HCEC 1CT (cell line): ENCODE data around the gene PHLDA1.
"Not testable (repeated sequence)": the region's sequence is repeated elsewhere in the genome, so short reads cannot be mapped to it uniquely, and the experiment has no call there.

Experiments
- DNase-seq: peaks from one replicate; pipeline ENCODE4 v3.0.0-alpha.2; 2017

The PHLDA1 gene

DNA sequence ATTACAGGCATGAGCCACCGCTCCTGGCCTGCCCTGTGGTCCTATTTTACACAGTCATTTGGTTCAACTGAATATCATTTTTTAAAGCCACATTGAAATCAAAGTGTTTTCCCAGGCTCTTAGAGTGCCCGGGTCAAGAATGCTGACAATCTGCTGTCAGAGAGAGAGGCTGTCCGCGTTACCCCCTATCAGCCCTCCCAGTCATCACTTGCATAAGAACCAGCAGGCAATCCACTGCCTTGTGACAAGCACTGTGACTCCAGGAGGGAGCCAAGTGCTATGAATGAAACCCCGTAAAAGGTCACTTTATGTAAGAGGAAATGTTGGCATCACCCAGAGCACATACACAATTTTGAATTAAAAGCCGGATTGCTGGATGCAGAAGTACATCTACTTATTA lies 13.5 kb downstream of the PHLDA1 start:
- no peak for DNase-seq

DNA sequence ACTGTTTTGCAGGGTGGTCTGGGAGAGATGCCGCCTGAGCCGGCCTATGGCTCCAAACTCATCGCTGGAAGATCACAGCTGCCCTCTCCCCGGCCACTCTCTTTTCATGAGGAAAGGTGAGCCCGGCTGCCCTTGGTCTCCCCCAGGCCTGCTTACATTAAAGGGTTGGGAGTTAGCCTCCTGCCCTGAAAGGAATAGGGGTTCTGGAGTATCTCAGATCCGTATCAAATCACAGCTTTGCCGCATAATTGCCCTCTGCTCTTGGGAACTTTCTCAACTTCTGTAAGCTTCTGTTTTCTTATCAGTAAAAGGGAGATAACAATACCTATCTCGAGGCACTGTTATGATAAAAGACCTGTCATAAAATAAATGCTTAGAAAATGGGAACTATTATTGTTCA lies 17.6 kb downstream of the PHLDA1 start:
- no peak for DNase-seq

DNA sequence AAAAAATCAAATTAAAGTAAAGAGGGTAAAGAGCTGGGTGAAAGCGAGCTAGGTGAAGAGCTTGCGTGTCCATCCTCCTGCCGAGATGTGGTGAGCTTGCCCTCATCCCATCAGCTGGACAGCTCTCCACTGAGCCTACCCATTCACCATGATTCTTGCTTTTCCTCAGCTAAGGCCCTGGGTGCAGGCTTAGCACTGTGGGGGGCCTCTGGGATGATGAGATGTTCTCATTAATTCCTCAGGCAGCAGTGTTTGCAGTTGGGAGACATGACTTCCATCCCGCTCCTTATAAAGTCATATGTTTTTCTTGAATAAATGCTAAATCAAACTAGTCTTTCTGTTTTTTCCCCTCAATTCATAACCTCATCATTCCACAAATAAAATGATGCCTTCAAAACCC lies 18.0 kb downstream of the PHLDA1 start:
- no peak for DNase-seq

DNA sequence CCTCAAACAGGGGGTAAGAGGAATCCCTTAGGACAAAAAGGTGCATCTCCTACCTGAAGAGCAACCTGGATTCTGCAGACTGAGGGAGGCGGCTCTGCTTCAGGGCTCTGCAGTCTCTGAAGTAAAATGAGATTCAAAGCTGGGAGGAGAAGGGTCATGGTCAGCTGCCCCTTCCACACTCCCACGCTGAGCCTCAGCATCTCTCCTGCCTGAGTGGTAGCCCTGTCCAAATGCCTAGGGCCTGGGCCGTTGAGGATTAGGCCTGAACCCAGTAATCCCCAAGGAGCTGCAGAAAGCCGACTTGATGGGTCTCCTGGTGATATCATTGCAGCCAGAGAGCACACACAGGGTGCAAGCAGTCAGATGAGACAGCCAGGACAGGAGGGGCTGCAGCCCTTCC lies 18.9 kb downstream of the PHLDA1 start:
- DNase-seq = no peak

DNA sequence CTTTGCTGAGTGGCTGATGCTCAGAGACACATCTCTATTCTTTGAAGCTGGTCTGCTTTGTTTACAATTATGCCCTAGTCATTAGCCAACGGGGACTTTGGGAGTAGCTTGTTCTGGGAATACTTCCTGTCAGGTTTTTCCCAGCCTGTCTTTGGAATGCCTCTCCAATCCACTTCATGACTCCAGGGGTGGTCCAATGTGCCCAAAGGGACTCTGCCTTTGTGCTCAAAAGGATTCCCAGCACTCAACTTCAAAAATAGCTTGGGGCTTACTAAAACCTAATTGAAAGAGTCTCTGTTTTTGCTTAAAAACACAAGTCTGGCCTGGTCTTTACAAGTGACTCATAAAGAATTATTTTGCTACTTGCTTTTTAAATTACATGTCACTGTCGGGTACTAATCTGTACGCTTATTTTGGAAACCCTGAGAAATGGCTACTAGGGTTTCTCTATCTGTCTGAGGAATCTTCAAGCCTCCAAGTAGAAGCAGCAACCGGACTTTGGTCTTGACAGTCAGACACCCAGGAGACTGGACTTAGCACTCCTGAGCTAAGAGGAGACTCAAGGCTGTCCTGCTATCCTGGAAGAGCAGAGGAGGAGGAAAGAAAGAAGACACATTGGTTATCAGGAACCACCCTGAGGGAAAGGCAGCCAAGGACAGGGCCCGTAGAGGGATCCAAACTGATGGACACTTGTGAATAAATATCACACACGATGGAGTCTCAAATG lies 20.7 kb downstream of the PHLDA1 start:
- DNase-seq = no peak

DNA sequence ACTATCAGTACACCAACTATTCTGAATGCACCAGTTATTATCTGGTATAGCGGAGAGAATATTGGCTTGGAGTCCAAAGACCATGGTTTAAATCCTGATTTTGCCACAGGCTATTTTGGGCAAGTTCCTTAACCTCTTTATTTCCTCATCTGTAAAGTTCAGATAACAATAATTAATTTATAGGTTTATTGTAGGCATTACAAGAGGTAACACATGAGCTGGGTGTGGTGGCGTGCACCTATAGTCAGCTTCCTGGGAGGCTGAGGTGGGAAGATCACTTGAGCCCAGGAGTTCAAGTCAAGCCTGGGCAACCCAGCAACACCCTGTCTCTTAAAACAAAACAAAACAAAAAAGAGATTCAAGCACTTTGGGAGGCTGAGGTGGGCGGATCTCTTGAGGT lies 23.1 kb downstream of the PHLDA1 start:
- DNase-seq = no peak

DNA sequence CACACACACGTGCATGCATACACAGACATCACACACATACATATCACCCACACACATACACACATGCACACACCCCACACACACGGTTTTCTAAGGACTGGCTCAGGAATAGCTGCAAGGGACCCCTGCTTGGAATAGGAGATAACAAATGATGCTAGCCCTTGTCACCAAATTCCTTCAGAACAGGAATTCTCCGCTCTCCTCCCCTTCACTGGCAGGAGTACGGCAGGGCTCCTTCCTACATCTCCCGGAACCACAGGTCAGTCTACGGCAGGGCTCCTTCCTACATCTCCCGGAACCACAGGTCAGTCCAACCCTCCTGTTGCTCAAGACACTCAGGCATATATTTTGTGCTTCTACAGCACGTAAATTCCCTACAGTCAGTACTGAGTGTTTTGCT lies 23.9 kb downstream of the PHLDA1 start:
- no peak for DNase-seq

DNA sequence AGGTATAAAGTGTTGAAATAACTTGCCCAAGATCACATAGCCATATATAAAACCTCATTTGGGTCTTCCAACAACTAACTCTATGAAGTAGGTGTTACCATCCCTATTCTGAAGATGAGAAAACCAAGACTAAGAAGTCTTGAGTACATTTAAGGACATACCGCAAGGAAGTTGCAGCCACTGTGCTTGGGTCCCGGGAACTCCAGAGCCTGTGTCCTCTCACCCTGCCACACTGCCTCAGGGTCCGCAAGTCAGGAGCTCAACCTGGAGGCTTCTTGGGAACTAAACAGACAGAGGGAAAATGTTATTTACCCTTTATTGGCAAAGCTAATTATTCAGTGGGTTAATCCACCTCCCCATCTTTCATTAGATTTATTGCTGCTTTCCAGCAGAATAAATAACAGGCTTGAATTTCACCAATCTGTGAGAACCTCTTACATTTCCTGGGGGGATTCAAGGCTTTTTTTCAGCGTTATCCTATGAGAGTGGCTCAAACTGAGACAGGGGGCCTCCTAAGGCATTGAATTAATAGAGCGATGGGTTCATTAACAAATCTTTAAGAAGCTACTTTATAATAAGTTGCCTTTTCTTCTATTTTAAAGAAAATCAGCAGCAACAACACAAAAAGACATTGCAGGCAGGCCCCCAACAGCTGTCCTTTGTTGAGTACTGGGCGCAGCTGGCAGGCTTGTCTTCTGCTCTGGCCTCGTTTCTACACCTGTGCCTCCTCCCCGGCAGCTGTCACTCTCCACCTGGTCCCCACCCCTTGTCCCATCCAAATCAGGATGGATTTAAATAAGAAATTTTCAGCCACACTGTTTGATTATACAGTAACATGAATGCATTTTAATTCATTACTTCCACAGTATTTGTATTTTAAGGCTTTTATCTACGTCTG lies 25.3 kb downstream of the PHLDA1 start:
- no peak for DNase-seq

DNA sequence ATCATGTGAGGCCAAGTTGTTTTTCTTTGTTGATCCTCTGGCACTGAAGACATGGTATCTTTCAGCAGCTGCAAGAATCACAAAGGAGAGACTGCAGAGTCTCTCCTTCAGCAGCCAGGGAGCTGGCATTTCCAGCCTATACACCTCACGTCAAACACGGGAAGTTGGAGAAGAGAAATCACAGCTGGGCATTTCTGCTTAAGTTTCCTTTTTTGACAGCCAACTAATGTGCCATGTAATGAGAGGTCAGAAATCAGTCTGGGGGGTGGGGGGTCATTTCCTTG lies 28.3 kb downstream of the PHLDA1 start:
- DNase-seq = no peak

DNA sequence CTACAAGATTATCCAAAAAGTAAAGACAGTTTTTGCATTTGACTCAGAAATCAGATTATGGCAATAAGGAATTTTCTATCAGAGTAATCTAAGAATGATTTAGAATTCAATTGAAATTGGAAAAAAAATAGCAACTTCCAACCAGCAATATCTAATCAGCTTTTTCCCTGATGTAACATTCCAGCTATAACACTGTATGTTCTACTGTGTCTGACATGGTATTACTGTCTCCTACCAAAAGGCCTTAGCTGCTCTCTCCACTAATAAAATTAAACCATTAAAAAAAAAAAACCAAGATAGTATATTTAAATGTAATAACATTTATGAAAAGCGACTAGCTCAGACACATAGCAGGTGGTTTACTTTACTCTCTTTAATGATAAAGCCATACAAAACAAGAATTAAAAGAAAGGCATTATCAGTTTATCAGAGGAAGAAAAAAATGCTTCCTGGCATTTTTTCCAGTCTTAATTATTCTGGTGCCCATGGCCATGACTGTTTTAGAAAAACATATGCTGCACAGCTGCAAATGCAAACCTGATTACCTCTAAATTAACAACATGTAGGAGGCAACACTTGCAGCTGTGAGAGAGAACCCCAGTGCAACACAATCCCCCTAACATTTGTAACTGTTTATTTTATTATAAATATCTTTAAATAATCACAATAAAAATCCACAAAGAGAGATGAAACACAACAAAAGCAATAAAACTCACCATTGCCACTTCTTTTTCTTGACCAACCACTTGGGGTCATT lies 28.8 kb downstream of the PHLDA1 start:
- no peak for DNase-seq

DNA sequence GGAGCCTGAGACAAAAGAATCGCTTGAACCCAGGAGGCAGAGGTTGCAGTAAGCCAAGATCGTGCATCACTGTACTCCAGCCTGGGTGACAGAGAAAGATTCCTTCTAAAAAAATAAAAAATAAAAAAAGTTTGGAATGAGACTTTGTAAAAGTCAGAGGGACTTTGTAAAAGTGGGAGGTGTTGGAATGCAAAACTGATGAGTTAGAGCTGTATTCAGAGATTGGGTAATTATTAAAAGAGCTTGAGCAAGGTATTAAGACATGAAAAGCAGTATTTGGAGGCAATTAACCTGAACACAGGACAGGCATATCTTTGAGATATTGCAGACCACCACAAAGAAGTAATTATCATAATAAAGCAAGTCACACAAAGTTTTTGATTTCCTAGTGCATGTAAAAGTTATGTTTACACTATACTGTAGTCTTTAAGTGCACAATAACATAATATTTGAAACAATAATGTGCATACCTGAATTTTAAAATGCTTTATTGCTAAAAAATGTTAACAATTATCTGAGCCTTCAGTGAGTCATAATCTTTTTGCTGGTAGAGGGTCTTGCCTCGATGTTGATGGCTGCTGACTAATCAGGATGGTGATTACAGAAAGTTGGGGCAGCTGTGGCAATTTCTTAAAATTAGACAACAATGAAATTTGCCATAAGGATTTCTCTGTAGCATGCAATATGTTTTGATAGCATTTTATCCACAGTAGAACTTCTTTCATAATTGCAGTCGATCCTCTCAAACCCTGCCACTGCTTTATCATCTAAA lies 33.1 kb downstream of the PHLDA1 start:
- peak; percentile 35 for DNase-seq

DNA sequence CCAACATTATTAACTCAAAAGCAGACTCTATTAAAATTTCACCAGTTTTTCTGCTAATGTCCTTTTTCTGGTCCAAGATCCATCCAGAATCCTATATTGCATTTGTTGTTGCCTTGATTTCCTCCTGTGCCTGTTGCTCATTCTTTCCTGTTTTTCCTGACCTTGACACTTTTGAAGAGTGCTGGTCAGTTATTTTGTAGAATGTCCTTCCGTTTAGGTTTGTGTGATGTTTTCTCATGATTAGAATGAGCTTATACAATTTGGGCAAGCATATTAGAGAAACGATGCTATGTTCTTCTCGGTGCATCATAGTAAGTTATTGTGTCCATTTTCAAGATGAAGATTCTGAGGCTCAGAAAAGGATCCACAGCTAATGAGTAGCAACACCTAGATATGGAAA lies 33.9 kb downstream of the PHLDA1 start:
- DNase-seq = no peak

DNA sequence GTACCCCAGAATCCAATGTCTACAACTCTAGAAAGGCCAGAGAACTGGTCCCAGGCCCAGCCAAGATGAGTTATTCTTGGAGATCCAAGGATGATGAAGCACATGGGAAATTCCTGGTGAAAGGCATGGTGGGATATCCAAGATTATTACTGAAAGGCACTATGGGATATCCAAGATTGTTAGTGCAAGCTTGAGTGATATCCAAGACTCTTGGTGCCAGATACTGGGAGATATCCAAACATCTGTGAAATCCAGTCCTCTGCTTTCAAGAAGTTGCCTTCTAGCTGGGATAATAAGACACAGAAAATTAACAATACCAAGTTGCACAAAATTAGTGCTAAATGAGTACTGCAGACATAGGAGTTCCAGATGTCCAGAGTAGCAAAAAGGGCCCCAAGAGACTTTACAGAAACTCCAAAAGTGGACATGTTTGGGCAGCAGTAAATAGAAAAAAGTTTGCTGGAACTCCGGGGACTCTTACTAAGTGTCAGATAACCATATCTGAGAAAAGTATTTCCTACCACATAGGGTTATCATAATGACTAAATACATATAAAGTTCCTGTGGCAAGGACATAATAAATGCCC lies 34.6 kb downstream of the PHLDA1 start:
- no peak for DNase-seq

DNA sequence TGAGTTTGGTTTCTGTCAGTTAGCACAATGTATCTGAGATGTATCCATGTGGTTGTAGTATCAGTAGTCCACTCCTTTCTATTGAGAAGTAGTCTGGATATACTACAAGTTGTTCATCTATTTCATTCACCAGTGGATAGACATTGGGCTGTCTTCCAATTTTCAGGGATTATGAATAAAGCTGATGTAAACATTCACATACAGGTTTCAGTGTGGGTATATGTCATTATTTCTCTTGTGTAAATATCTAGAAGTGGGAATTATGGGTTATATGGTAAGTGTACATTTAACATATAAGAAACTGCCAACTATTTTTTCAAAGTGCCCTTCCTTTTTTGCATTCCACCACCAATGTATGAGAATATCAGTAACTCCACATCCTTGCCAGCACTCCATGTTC lies 35.9 kb downstream of the PHLDA1 start:
- DNase-seq = no peak

DNA sequence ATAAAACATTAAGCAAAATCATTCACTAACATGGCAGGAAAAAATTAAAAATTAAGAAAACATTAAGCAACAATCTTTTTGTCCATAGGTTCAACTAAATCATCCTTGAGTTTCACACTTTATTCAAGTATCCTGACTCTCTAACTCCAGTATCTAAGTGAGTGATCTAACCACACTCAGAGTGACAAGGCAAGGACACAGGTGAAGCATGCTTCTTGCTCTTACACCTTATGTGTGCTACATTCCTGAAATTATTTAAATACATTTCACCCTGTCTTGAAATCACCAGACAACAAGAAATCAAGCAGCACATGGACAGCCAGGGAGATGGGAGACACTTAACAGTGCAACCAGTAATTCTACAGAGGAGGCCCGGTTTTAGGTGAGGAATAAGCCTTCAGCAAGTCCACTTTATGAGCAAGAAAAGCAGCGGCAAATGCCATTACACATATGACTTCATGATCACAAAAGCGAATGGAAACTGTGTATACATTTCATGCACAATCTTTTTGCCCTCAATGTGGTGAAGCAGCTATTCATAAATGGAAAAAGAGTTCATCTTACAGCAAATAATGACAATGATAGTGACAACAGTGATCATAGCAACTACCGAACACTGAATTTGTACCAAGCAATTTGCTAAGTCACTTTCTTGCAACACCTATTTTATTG lies 37.4 kb downstream of the PHLDA1 start:
- no peak for DNase-seq

DNA sequence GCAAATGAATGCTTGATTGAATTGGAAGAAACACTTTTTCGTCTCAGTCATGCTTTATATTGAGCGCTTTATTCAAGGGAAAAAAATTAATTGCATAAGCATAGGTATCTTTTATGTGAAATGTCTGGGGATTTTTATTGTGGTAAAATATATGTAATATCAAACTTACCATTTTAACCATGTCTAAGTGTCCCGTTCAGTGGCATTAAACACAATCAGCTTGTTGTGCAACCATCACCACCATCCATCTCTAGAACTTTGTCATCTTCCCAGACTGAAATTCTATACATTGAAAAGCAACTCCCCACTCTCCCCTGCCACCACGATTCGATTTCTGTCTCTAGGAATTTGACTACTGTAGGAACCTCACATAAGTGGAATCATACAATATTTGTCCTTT lies 39.8 kb downstream of the PHLDA1 start:
- no peak for DNase-seq

DNA sequence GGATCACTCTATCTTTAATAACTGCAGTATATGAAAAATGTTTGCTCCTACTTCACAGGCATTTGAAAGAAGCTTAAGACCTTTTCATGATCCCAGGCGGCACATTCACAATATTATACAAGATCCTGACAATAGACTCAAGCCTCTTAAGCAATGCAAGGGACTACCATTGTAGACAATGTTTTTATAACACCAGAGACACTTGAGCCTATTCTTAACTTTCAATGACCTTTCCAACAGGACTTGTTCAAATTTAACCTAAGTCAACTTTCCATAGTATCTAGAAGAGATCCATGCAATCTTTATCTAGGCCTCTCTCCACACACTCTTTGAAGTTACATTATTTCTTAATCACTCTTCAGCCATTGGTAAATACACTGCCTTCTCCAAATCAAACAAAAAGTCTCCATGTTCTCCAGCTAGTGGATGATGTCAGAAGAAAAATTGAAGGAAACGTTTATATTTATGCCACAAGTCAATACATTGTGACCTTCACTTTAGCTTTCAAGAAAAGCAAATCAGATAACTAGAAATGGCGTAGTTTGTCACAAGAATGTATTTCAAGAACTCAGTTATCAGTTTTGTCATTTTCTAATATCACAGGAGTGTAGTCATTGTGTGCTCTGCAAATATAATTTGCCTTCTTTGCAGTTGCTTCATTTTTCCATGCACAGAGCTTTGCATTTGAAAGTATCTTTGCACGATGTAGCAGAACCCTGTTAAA lies 41.2 kb downstream of the PHLDA1 start:
- no peak for DNase-seq

DNA sequence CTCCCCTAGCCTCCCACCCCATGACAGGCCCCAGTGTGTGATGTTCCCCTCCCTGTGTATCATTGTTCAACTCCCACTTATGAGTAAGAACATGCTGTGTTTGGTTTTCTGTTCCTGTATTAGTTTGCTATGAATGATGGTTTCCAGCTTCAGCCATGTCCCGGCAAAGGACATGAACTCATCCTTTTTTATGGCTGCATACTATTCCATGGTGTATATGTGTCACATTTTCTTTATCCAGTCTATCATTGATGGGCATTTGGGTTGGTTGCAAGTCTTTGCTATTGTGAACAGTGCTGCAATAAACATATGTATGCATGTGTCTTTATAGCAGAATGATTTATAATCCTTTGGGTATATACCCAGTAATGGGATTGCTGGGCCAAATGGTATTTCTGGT lies 43.9 kb downstream of the PHLDA1 start:
- DNase-seq = not testable (repeated sequence)

DNA sequence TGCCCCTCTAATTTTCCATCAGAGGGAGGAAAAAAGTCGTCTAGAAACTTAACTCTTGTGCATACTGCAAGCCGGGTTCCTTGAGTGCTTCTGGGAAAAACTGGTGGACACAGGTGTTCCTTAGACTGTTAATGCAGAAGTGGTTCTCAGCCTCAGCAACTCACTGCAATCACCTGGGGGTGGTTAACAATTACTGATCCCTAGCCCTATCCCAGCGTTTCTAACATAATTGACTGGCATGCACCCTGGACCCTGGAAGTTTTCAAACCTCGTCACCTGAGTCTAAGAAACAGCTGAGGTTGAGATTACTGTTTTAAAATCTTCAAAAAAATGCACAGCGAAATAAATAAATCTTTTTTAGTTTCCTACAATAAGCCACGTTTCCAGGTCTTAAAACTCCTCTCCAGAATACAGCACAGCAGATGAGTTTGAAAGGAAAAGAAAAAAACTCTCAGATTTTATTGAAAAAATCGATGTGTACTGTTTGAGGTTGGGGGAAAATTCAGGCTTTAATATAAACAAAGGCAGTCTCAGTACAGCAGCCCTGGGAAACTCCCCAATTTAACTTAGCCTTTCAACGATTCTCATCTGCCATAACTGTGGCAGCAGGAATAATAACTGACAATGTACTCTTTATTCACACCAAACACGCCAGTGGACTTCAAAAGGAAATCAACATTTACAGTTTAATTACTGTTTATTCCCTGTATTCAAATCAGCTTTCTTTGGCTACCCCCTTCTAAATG lies 45.4 kb downstream of the PHLDA1 start:
- DNase-seq = no peak

DNA sequence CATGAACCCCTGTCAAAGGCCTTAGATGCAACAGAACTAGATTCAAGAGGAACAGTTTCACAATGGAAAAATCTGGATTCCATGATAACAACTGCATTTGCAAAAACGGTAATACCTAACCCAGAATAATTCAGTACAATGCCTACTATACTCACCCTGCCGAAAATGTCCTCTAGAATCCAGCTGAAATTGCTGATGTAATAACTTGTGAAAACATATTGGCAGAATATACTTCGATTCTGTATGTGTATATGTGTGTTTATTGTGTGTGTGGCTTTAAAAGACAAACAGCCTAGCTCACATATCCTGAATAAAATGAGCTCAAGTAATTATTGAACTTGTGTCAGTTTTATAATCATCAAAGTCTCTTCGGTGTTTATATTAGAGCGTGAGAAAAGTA lies 46.0 kb downstream of the PHLDA1 start:
- DNase-seq = no peak
